GM20000 (cell line): Measurements from ENCODE around the gene CXCL8.

Source experiments
- DNase-seq: peaks from one replicate; pipeline ENCODE4 v3.0.0; 2012; ENCODE audit warnings: low spot score
- TF ChIP-seq, protein P1 (sequence below): IDR thresholded peaks from 2 replicates; pipeline ENCODE4 v1.5.1; 2012; ENCODE audit warnings: mild to moderate bottlenecking, control low read depth; ENCODE audit errors: extremely low read depth, missing control alignments

The CXCL8 gene

DNA sequence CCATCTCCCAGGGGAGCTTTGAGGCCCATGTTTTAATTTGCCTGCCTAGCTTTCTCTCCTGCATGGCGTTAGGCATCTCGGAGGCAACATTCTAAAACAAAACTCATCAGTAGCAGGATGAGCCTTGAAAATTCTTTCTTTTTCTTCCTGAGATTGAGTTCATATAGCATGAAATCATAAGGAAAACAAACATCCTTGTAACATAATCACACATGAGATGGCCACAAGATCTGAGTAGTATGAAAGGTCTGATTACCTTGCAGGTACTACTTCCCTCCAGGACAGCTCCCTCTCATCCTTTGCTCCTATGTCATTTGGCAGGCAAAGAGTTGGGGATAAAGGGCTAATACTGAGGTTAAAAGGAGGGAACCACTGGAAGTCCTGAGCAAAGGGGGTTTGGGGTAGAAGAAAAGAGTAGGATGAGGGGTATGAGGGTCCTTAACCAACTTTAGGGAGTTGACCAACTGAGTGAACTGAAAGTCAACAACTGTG lies 37.5 kb upstream of the CXCL8 start:
- no peak for DNase-seq
- TF ChIP-seq, protein P1, sequence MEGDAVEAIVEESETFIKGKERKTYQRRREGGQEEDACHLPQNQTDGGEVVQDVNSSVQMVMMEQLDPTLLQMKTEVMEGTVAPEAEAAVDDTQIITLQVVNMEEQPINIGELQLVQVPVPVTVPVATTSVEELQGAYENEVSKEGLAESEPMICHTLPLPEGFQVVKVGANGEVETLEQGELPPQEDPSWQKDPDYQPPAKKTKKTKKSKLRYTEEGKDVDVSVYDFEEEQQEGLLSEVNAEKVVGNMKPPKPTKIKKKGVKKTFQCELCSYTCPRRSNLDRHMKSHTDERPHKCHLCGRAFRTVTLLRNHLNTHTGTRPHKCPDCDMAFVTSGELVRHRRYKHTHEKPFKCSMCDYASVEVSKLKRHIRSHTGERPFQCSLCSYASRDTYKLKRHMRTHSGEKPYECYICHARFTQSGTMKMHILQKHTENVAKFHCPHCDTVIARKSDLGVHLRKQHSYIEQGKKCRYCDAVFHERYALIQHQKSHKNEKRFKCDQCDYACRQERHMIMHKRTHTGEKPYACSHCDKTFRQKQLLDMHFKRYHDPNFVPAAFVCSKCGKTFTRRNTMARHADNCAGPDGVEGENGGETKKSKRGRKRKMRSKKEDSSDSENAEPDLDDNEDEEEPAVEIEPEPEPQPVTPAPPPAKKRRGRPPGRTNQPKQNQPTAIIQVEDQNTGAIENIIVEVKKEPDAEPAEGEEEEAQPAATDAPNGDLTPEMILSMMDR = no peak

DNA sequence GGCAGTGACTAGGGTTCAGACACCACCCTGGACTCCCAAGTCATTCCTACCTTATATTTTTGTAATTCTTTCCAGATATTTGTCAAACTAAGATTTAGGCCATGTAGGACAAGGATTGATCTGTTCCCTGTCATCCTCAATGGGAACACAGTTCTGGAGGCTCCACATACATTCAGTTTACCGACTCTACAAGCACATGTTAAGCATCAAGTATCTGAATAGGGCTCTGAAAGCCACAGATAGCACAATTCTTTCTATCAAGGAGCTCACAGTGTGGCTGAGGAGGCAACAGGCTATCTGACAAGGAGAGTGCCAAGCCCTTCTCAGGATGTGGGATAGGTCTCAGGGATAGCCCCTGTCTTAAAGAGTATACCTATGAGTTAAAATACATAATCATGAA lies 37.0 kb upstream of the CXCL8 start:
- TF ChIP-seq, protein P1 = no peak
- no peak for DNase-seq

DNA sequence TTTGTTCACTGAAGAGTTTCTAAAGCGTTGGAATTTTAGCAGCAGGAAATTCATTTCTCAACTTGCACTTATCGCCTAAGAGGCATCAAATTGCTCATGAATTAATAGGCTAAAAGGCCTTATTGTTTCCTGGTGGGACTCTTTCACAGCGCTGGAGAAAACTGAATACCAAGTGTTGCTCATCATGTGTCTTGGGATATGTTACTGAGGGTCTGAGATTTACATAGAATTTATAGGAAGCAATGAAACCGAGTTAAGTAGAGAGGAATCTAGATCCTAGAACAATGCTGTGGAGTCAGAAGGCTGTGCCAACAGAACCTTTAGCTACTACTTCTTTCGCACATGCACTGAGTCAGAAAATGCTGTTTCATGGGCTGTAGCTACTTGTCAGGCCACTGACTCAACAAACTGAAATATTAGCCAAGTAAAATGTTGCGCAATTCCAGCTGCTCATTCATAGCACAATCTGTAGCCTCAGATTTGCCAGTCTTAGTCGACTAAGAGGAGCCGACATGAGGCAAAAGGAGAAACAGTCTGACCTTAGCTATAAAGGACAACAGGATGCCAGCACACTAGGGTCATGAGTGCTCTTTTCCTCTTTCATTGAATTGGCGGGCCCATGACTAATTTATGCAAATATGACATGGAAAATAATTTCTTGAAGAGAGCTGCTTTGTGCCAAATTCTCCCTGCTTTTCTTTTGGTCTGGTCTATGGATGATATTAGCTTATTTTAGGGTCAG lies 35.9 kb upstream of the CXCL8 start:
- DNase-seq = no peak
- TF ChIP-seq, protein P1 = no peak

DNA sequence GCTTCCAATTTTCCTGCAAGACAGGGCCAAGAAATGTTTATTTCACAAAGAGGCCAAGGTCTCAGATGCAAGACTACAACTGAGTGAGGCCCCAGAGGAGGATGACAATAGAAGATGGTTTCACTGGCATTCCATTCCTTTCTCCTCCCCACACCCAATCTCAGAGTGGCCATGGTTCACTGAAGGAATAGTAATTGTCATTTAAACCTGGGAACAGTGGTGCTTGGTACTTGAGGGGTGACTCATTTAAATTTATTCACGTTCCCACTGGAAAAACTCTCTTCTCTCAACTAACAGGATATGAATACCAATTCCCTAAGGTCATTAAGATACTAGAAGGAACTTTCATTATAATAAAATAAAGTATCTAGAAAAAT lies 35.3 kb upstream of the CXCL8 start:
- TF ChIP-seq, protein P1 = no peak
- no peak for DNase-seq

DNA sequence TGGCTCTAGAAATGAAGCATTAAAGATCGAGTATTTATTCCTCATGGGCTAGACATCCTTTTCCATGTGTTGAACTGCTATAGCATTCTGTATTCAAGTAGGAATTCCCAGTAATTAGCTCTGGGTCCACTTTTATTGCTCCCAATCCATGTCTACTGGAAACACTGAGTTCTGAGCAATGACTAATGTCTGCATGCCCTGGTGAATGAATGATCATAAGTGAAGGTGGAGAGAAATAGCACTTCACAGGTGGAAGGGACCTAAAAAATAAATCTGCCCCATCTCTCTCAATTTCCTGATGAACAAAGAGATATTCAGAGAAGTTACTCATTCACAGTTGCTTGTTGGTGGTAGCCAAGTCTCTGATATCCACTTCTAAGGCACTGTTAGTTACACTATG lies 34.6 kb upstream of the CXCL8 start:
- TF ChIP-seq, protein P1 = no peak
- no peak for DNase-seq

DNA sequence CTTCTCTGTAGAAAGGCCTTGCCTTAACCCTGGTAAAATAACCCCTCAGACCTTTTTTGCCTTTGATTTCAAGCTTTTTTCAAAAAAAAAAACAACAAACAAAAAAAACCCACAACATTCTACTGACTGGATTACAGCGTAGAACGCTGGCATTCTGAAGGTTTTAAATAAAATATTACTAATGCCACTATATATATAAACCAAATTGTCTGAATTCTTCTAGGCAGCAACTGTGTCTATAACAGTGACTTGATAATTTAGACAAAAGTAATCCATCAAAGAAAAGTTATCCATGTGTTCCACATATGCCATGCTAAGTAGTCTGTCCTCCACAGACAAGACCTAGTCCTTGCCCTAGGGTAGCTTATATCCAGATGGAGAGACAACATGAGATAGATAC lies 33.6 kb upstream of the CXCL8 start:
- DNase-seq = no peak
- TF ChIP-seq, protein P1 = no peak

DNA sequence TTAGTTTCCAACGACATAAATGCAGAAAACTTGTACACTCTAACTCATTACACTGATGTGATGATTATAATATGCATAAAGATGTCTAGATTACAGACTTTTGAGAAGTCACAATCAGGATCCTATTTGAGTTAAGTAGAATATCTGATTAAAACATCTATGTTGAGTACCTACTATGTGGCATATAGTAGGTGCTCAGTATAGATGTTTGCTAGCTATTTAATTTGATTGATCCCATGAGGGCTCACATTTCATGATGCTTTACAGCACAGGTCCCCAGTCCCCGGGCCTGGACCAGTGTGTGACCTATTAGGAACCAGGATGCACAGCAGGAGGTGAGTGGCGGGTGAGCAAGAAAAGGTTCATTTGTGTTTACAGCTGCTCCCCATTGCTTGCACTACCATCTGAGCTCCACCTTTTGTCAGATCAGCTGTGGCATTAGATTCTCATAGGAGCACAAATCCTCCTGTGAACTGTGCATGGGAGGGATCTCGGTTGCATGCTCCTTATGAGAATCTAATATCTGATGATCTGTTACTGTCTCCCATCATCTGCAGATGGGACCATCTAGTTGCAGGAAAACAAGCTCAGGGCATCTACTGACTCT lies 33.0 kb upstream of the CXCL8 start:
- TF ChIP-seq, protein P1 = no peak
- DNase-seq = no peak
